NCI-H526 (cell line): ENCODE data around the gene TMEM154.

Experiments used
- DNase-seq, 2 experiments: peaks; one replicate each; lab custom pipeline; 2025; lab: John Stamatoyannopoulos, UW

TMEM154 gene

GRCh38 chr4:152629908-152630307, 49.9 kb downstream of the TMEM154 start:
- no peak for DNase-seq

DNA sequence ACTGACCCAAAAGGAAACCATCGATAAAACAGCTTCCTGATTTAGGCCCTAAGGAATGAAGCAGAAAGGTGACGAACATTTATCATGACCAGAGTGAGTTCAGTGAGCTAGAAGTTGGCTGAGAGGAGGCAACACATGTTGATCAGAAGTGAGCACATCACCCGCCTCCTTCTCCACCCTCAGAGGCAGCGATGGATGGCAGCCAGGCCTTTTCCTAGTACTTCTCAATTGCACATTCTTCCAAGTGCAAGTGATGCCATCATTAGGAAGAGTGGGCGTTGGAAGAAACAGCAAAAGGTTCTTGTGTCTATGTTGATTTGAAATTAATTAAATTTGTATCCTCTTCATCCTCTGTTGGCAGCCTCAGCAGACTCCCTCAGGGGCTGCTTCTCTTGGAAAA, 51.7 kb downstream of the TMEM154 start:
- no peak for DNase-seq

DNA sequence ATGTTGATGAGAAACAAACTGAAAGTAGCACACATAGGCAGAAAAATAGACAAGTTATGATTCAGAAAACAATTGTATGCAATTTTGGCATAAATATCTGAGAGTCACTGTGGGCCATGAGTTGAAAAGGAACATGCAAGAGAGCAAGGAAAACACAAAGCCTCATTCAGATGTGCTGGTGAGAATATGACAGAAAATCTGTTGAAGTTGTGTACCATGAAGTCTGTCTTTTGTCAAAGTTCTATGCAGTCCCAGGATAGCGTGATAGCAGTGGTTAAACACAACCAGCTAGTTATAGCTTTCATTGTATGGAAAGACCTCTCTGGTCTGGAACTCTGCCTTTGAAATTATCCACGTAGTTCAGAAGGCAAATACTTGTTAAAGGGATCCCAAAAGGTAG, 53.0 kb downstream of the TMEM154 start:
- DNase-seq = no peak

DNA sequence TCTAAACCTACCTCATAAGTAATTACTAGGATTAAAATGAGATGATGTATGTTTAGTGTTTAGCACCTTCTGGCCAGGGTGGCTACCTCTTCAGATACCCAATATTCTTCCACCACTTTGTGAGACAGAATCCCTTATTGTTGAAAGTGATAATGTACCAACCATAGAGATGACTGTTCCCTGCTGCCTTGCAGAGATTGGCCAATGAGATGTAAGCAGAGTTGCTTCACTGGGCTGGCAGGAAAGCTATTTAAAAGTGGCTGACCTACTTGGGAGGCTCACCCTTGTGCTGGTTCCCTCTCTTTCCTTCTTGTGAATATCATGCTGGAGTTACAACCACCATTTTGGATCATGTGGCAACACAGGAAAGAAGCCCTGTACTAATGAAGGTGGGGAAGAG, 58.9 kb downstream of the TMEM154 start:
- DNase-seq = no peak

GRCh38 chr4:152620218-152620617, 59.6 kb downstream of the TMEM154 start:
- DNase-seq = no peak

DNA sequence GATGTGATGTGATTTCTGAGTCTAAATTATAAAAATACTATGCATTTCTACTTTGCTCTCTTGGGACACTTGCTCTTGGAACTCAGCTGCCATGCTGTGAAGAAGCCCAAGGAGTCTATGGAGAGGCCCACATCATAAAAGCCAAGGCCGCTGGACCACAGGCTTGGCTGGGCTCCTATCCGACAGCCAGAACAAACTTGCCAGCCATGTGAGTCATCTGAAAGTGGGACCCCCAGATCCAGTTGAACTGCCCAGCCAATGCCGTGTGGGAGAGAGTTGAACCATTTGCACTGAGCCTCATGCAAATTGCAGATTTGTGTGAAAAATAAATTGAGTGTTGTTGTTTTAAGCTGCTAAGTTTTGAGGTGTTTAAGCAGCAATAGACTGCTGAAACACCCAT, 60.2 kb downstream of the TMEM154 start:
- no peak for DNase-seq

DNA sequence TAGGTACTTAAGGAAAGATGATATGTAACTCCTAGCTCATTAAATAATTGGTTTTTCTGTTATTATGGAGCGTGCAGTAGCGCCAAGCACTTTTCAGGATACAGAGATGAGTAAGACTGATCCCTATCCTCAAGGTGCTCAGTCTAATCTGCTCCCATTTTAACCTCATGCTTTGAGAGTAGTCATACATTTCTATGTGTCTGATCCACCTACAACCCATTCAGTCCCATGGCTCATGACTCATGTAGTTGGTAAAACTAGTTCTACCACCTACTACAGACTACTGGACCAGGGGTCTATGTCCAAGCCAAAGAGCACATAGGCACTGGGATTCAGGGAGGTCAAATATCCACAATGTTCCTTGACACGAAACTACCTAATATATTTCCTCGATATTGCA, 60.8 kb downstream of the TMEM154 start:
- DNase-seq = no peak

- DNase-seq = no peak
Observed at GRCh38 chr4:152616804-152617203, 63.0 kb downstream of the TMEM154 start.

DNA sequence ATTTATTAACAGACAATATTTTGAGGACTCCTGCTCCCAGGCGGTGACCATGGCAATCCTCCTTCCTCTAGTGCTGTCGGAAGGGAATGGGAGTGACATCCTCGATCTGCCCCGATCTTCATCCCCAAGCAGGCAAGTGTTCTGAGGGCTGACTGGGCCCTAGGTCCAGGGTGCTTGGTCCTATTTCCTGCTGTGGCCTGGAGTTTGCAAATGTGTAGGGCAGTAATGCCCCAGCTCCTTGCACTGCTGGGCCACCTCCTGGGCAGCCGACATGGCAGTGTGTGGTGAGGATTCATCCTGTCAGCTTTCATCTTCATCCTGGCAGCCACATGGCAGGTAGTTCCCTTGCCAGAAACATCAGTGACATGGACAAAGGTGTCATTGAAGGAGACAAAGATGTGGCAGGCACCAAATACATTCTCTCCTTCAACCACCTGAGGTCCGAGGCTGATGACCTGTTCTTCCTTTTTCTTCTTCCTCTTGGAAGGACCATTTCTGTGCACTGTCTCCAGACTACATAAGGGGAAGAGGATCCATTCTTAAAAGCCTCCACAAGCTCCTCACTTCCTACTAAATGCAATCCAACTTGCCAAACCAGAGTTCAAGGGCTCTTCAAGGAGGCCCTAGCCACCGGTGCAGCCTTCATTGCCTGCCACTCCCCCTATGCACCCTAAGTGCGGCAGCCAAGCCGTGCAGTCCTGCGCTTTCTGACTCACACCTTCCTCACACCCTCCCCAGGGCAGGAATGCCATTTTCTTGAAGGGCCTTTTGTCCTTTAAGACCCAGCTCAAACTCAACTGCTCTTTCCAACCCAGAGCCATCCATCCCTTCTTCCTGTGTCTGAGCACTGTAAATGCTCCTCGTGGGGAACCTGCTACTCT, 65.7 kb downstream of the TMEM154 start:
- DNase-seq = no peak

GRCh38 chr4:152613351-152613750, 66.4 kb downstream of the TMEM154 start:
- no peak for DNase-seq

DNA sequence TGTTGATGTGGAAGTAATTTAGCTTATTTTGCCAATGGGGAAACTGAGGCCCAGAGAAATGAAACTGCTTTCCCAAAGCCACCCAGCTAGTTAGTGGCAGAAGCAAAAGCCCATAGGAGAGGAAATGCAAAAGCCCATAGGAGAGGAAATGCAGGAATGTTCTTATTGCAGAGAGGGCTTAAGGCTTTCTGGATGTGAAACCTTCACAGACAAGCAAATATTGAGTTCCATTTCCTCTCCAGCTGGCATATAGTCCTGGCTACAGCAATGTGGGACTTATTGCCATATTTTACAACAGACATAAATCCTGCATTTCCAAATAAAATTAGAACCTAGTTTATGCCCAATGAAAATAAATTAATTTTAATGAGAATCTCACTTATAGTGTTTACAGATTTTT, 69.7 kb downstream of the TMEM154 start:
- no peak for DNase-seq

- DNase-seq = no peak
Observed at GRCh38 chr4:152609481-152609880, 70.3 kb downstream of the TMEM154 start.

DNA sequence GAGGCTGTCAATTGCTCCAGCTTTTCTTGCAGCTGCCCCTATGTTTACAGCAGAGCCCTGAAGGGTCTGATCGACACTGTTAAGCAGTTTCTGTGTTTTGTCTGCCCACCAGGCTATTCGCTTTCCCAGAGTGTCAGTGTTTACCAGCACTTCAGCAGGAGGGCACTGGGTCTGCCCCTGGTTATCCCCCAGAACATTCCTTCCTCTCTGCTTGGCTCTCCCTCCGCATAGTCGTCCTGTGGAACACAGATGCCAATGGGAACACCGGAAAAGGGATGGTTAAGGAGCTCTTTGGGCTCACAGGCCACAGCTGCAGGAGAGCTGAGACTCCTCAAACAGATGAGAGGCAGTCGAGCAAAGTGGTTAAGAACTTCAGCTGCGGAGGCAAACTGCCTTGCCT, 72.6 kb downstream of the TMEM154 start:
- no peak for DNase-seq

DNA sequence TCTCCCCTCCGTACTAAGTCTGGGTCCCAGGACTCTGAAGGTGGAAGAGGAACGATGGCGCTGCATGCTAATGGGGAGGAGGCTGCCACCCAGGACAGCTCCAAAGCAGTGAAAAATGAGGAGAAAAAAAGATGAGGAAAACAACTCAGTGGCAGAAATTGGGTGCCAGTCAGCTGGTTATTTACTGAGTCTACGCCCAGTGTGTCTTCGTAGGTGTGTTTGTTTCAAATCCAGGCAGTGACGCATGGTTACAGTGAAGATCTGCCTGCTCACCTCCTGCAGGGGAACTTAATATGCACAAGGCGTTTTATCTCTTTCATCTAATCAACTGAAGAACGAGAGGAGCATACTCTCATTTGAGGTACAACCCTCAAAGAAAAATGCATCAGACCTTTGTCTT, 73.0 kb downstream of the TMEM154 start:
- DNase-seq = no peak

- no peak for DNase-seq
Observed at GRCh38 chr4:152605641-152606335, 74.0 kb downstream of the TMEM154 start.

- DNase-seq = no peak
Observed at GRCh38 chr4:152605031-152605430, 74.8 kb downstream of the TMEM154 start.

DNA sequence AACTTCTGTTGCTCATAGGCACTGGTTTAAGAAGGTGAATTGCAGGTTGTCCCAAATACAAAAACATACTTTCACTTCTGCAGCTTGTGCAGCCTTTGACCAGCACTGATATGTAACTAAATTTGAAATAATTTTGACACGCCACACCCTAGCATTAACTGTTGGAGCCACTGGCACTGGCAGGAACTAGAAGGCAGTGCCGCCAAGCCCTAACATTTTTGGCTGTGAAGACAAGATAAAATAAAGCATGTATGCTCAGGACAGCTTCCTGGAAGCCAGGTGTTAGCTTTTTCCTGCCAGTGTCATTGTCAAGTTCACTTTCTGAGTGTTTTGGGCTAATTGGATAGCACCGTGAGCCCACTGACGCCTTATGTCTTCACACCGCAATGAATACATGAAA, 78.6 kb downstream of the TMEM154 start:
- no peak for DNase-seq

GRCh38 chr4:152599636-152600035, 80.2 kb downstream of the TMEM154 start:
- DNase-seq = no peak

DNA sequence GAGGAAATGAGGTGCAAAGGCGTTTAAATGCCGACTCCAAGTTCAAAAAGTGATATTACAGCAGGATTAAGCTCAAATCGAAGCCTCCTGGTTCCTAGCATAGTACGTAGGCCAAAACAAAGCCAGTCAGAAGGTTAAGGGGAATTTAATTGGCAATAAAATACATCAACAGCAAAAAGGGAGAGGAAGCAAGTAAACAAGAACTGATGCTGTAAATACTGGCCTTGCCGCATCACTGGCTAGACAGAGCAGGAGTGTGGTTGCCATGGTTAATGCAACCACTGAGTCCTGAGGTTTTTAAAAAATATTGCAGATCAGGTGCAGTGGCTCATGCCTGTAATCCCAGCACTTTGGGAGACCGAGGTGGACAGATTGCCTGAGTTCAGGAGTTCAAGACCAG, 80.7 kb downstream of the TMEM154 start:
- DNase-seq = no peak

- DNase-seq = no peak
Observed at GRCh38 chr4:152598454-152598853, 81.3 kb downstream of the TMEM154 start.

DNA sequence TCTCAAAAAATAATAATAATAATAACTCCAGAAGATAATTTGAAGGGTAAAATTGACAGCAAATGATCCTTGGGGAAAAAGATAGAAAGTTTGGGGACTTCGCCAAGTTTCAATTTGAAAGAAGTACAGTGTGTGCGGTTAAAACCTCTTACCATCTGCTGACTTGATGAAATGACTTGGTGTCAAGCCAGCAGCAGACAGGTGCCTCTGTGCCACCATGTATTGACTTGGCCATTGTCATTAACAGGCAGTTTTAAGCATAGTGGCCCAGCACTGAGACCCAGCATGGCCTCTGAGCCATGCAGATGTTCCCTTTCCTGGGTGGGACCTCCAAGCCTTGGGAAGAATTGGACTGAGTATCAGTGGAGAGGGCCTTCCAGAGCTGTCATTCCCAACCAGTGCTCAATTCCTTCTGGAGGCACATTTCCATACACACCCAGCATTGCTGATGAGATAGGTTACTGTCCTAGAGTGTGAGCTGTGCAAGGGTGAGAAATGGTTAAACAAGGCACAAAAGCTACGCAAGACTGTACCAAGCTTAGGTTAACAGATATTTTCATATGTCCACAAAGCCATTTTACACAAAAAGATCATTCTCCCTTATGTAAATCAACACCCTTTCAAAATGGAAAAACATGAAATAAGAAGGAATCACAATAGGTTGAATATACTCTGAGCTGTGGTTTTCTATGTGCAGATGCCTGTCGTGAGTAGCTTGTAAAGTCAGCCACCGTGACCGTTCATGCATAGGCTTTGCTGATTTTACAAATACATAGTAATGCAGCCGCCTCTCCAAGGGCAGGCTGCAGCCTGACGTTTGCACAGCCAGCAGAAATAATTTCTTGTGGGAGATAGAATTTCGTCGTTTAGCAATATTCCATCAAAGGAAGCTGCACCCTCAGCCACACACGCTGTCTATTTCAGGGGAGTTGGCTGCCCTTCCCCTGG, 84.5 kb downstream of the TMEM154 start:
- DNase-seq = peak; percentile 98 to 100

GRCh38 chr4:152594057-152594456, 85.7 kb downstream of the TMEM154 start:
- DNase-seq = no peak
